K562 (cell line): ENCODE measurements around the gene SOWAHA. TPM values are rescaled to one million over a fixed set of nuclear protein-coding genes. Genes with fewer than 3 reads are reported as not detected.

Experiments
- DDX20 ChIP-seq: fragments of 450-650 bp; IDR thresholded peaks from 2 replicates; pipeline ENCODE4 v1.6.1; 2016; ENCODE audit warnings: missing genetic modification characterization, low read depth, mild to moderate bottlenecking, missing compliant biosample characterization, moderate library complexity
- FOXA1 ChIP-seq: fragments of 450-650 bp; IDR thresholded peaks from 2 replicates; pipeline ENCODE4 v1.6.1; 2016; ENCODE audit warnings: mild to moderate bottlenecking, borderline replicate concordance
- MTA1 ChIP-seq: fragments of 450-650 bp; IDR thresholded peaks from 2 replicates; pipeline ENCODE4 v1.6.1; 2017; ENCODE audit warnings: borderline replicate concordance
- SIX5 ChIP-seq, 2 experiments: IDR thresholded peaks; 2 replicates each; pipeline ENCODE4 v1.6.1; 2011; ENCODE audit warnings: low read length in 2 of 2, borderline replicate concordance in 1 of 2, low read depth in 1 of 2, mild to moderate bottlenecking in 1 of 2, moderate library complexity in 1 of 2; ENCODE audit not compliant: insufficient read depth in 1 of 2
- TAF15 ChIP-seq: fragments of 200-400 bp; formaldehyde crosslinking; IDR thresholded peaks from 2 replicates; pipeline ENCODE4 v1.6.1; 2017; ENCODE audit warnings: mild to moderate bottlenecking, low read depth, low read length, moderate library complexity
- THRA ChIP-seq: fragments of 450-650 bp; IDR thresholded peaks from 2 replicates; pipeline ENCODE4 v1.6.1; 2017; ENCODE audit warnings: mild to moderate bottlenecking, moderate library complexity
- polyA plus RNA-seq, 8 experiments: library from polyadenylated mRNA; depleted of rRNA in 4 of 8; stranded (reverse) in 5 of 8; unstranded in 3 of 8; fragments of >200 nt; fragmentation: Nextera tagmentation in 2 of 8; fragmentation: Illumina TruSeq in 1 of 8; extraction: Ambion mirVana in 2 of 8; extraction: Trizol in 1 of 8; gene quantifications; 2 replicates each; pipeline versions ENCODE4 v1.2.1 to v1.2.3, GENCODE V29; 2011 to 2014; ENCODE audit warnings: inconsistent platforms in 1 of 8, missing spikeins in 1 of 8
- total RNA-seq, 7 experiments: library from RNA; depleted of rRNA in 6 of 7; stranded (reverse); fragments of >200 nt in 6 of 7; fragmentation: Illumina TruSeq in 2 of 7; extraction: Trizol in 2 of 7; gene quantifications; 2 replicates each; pipeline versions ENCODE4 v1.2.1 to v1.2.3, GENCODE V29; 2011 to 2021; ENCODE audit warnings: low replicate concordance in 1 of 7
- TF ChIP-seq, protein P1 (sequence below): fragments of 200-600 bp; sonication (generic); IDR thresholded peaks from one replicate; pipeline ENCODE4 v1.6.1; 2012; ENCODE audit warnings: mild to moderate bottlenecking, low read depth, low read length, inconsistent platforms

Gene SOWAHA
- total and polyA plus RNA-seq, 9 of the 15 experiments (the other 6 are each of a cell fraction or from before 2014, with no cell fraction given), result not detected

DNA sequence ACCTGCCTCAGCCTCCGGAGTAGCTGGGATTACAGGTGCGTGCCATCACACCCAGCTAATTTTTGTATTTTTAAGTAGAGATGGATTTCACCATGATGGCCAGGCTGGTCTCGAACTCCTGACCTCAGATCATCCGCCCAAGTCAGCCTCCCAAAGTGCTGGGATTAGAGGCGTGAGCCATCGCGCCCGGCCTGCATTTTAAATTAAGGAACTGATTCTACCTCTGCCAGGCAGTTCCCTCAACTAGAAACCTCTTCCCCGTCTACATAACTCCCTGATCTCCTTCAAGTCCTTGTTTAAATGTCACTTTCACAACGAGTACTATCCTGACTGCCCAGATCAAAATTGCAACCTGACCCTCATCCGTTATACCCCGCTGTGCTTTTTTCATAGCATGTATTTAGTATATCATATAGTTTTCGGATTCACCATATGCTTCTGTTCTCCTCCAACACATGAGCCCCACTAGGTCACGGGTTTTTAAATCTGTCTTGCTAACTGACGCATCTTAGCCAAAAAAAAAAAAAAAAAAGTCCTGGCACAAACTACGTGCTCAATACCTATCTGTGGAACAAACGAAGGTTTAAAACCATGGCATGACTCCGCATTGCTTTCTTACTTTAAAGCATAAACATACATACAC is 858 bp upstream of the SOWAHA start (continued):
- TF ChIP-seq, protein P1, sequence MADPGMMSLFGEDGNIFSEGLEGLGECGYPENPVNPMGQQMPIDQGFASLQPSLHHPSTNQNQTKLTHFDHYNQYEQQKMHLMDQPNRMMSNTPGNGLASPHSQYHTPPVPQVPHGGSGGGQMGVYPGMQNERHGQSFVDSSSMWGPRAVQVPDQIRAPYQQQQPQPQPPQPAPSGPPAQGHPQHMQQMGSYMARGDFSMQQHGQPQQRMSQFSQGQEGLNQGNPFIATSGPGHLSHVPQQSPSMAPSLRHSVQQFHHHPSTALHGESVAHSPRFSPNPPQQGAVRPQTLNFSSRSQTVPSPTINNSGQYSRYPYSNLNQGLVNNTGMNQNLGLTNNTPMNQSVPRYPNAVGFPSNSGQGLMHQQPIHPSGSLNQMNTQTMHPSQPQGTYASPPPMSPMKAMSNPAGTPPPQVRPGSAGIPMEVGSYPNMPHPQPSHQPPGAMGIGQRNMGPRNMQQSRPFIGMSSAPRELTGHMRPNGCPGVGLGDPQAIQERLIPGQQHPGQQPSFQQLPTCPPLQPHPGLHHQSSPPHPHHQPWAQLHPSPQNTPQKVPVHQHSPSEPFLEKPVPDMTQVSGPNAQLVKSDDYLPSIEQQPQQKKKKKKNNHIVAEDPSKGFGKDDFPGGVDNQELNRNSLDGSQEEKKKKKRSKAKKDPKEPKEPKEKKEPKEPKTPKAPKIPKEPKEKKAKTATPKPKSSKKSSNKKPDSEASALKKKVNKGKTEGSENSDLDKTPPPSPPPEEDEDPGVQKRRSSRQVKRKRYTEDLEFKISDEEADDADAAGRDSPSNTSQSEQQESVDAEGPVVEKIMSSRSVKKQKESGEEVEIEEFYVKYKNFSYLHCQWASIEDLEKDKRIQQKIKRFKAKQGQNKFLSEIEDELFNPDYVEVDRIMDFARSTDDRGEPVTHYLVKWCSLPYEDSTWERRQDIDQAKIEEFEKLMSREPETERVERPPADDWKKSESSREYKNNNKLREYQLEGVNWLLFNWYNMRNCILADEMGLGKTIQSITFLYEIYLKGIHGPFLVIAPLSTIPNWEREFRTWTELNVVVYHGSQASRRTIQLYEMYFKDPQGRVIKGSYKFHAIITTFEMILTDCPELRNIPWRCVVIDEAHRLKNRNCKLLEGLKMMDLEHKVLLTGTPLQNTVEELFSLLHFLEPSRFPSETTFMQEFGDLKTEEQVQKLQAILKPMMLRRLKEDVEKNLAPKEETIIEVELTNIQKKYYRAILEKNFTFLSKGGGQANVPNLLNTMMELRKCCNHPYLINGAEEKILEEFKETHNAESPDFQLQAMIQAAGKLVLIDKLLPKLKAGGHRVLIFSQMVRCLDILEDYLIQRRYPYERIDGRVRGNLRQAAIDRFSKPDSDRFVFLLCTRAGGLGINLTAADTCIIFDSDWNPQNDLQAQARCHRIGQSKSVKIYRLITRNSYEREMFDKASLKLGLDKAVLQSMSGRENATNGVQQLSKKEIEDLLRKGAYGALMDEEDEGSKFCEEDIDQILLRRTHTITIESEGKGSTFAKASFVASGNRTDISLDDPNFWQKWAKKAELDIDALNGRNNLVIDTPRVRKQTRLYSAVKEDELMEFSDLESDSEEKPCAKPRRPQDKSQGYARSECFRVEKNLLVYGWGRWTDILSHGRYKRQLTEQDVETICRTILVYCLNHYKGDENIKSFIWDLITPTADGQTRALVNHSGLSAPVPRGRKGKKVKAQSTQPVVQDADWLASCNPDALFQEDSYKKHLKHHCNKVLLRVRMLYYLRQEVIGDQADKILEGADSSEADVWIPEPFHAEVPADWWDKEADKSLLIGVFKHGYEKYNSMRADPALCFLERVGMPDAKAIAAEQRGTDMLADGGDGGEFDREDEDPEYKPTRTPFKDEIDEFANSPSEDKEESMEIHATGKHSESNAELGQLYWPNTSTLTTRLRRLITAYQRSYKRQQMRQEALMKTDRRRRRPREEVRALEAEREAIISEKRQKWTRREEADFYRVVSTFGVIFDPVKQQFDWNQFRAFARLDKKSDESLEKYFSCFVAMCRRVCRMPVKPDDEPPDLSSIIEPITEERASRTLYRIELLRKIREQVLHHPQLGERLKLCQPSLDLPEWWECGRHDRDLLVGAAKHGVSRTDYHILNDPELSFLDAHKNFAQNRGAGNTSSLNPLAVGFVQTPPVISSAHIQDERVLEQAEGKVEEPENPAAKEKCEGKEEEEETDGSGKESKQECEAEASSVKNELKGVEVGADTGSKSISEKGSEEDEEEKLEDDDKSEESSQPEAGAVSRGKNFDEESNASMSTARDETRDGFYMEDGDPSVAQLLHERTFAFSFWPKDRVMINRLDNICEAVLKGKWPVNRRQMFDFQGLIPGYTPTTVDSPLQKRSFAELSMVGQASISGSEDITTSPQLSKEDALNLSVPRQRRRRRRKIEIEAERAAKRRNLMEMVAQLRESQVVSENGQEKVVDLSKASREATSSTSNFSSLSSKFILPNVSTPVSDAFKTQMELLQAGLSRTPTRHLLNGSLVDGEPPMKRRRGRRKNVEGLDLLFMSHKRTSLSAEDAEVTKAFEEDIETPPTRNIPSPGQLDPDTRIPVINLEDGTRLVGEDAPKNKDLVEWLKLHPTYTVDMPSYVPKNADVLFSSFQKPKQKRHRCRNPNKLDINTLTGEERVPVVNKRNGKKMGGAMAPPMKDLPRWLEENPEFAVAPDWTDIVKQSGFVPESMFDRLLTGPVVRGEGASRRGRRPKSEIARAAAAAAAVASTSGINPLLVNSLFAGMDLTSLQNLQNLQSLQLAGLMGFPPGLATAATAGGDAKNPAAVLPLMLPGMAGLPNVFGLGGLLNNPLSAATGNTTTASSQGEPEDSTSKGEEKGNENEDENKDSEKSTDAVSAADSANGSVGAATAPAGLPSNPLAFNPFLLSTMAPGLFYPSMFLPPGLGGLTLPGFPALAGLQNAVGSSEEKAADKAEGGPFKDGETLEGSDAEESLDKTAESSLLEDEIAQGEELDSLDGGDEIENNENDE, result no peak
- TF ChIP-seq FOXA1, result no peak
- no peak for TF ChIP-seq THRA
- TF ChIP-seq TAF15, result no peak
- TF ChIP-seq SIX5 (IDR thresholded peaks at IDR 0.05; ENCODE audit: borderline replicate concordance in 1 of 2, insufficient read depth in 1 of 2, low read depth in 1 of 2, low read length in 2 of 2), result no peak
- no peak for TF ChIP-seq DDX20 (tag)
- no peak for TF ChIP-seq MTA1
- TF ChIP-seq, all 486 proteins: peak for 0
